H9 (cell line): ENCODE measurements around the gene SEMA4D. TPM values are rescaled to one million over a fixed set of nuclear protein-coding genes. Genes with fewer than 3 reads are reported as not detected.

Source experiments
- DNase-seq: peaks from one replicate; pipeline ENCODE4 v3.0.0-alpha.2; 2017
- H2AFZ ChIP-seq: one replicate; pipeline ENCODE4 v1.6.1; 2013; ENCODE audit warnings: mild to moderate bottlenecking, low read length, control low read depth, moderate library complexity
- H2AK5ac ChIP-seq: 2 replicates; pipeline ENCODE4 v1.6.1; 2013; ENCODE audit warnings: low read length, control low read depth, mixed read lengths; ENCODE audit not compliant: insufficient read length
- H2BK120ac ChIP-seq: one replicate; pipeline ENCODE4 v1.6.1; 2013; ENCODE audit warnings: low read depth, mild to moderate bottlenecking, low read length, control low read depth, inconsistent platforms; ENCODE audit not compliant: poor library complexity, severe bottlenecking
- H2BK12ac ChIP-seq: 2 replicates; pipeline ENCODE4 v1.6.1; 2013; ENCODE audit warnings: low read length, control low read depth, mixed read lengths, low read depth; ENCODE audit not compliant: insufficient read length
- H2BK15ac ChIP-seq: 2 replicates; pipeline ENCODE4 v1.6.1; 2013; ENCODE audit warnings: low read depth, low read length, control low read depth
- H2BK20ac ChIP-seq: one replicate; pipeline ENCODE4 v1.6.1; 2013; ENCODE audit warnings: low read depth, mild to moderate bottlenecking, low read length, control low read depth, inconsistent platforms; ENCODE audit not compliant: poor library complexity, severe bottlenecking
- H2BK5ac ChIP-seq: 2 replicates; pipeline ENCODE4 v1.6.1; 2013; ENCODE audit warnings: low read length, control low read depth, mixed read lengths; ENCODE audit not compliant: insufficient read length
- H3K14ac ChIP-seq: 2 replicates; pipeline ENCODE4 v1.6.1; 2013; ENCODE audit warnings: low read length, control low read depth; ENCODE audit not compliant: insufficient read depth
- H3K18ac ChIP-seq: 2 replicates; pipeline ENCODE4 v1.6.1; 2013; ENCODE audit warnings: low read depth, mild to moderate bottlenecking, mixed read lengths, low read length, control low read depth; ENCODE audit not compliant: insufficient read length
- H3K23ac ChIP-seq: 2 replicates; pipeline ENCODE4 v1.6.1; 2013; ENCODE audit warnings: low read length, control low read depth, mixed read lengths, low read depth; ENCODE audit not compliant: insufficient read length
- H3K23me2 ChIP-seq: 2 replicates; pipeline ENCODE4 v1.6.1; 2013; ENCODE audit warnings: low read depth, mild to moderate bottlenecking, mixed read lengths, low read length, control low read depth; ENCODE audit not compliant: insufficient read length, poor library complexity, severe bottlenecking
- H3K27ac ChIP-seq: 2 replicates; pipeline ENCODE4 v1.5.1; 2013; ENCODE audit warnings: low read length, control low read depth, mixed read lengths, low read depth; ENCODE audit not compliant: insufficient read length
- H3K27me3 ChIP-seq: 2 replicates; pipeline ENCODE4 v1.6.1; 2013; ENCODE audit warnings: low read length, control low read depth, inconsistent platforms; ENCODE audit not compliant: insufficient read depth
- H3K4ac ChIP-seq: 2 replicates; pipeline ENCODE4 v1.6.1; 2013; ENCODE audit warnings: low read depth, mild to moderate bottlenecking, control low read depth, inconsistent platforms, low read length, moderate library complexity
- H3K4me1 ChIP-seq: 2 replicates; pipeline ENCODE4 v1.6.1; 2013; ENCODE audit warnings: low read length, control low read depth, inconsistent platforms; ENCODE audit not compliant: insufficient read depth
- H3K4me2 ChIP-seq: 2 replicates; pipeline ENCODE4 v1.6.1; 2013; ENCODE audit warnings: low read length, control low read depth, mixed read lengths; ENCODE audit not compliant: insufficient read length, insufficient read depth
- H3K56ac ChIP-seq: 2 replicates; pipeline ENCODE4 v1.6.1; 2013; ENCODE audit warnings: low read depth, mild to moderate bottlenecking, mixed read lengths, low read length, control low read depth; ENCODE audit not compliant: insufficient read length
- H3K79me1 ChIP-seq: 2 replicates; pipeline ENCODE4 v1.6.1; 2013; ENCODE audit warnings: low read depth, mild to moderate bottlenecking, moderate library complexity, low read length, control low read depth, inconsistent platforms; ENCODE audit not compliant: insufficient read depth, poor library complexity, severe bottlenecking
- H3K79me2 ChIP-seq: 2 replicates; pipeline ENCODE4 v1.6.1; 2013; ENCODE audit warnings: low read length, control low read depth, inconsistent platforms; ENCODE audit not compliant: insufficient read depth
- H3K9ac ChIP-seq: 2 replicates; pipeline ENCODE4 v1.6.1; 2013; ENCODE audit warnings: low read length, control low read depth, mixed read lengths; ENCODE audit not compliant: insufficient read length; ENCODE audit errors: extremely low read depth
- H3K9me3 ChIP-seq: one replicate; pipeline ENCODE4 v1.6.1; 2013; ENCODE audit warnings: low read depth, low read length, inconsistent platforms; ENCODE audit not compliant: control insufficient read depth
- H3T11ph ChIP-seq: one replicate; pipeline ENCODE4 v1.6.1; 2013; ENCODE audit warnings: mild to moderate bottlenecking, low read length, control low read depth, inconsistent platforms
- H4K20me1 ChIP-seq: one replicate; pipeline ENCODE4 v1.6.1; 2013; ENCODE audit not compliant: control insufficient read depth, insufficient read length, insufficient read depth
- H4K5ac ChIP-seq: 2 replicates; pipeline ENCODE4 v1.6.1; 2013; ENCODE audit warnings: low read depth, mild to moderate bottlenecking, mixed read lengths, low read length, control low read depth; ENCODE audit not compliant: insufficient read length
- H4K8ac ChIP-seq: replicated peaks from 2 replicates; pipeline ENCODE4 v1.6.1; 2013; ENCODE audit warnings: low read length, control low read depth, mixed read lengths, low read depth; ENCODE audit not compliant: insufficient read length
- H4K91ac ChIP-seq: 2 replicates; pipeline ENCODE4 v1.6.1; 2013; ENCODE audit warnings: low read depth, mild to moderate bottlenecking, moderate library complexity, mixed read lengths, low read length, control low read depth; ENCODE audit not compliant: insufficient read length
- H3K27ac Mint-ChIP-seq, 3 experiments: 2 replicates in 2 of 3; 3 replicates in 1 of 3; pipeline ENCODE4 v1.8.0; 2020 to 2021; ENCODE audit warnings: mixed read lengths in 3 of 3, mild to moderate bottlenecking in 1 of 3, moderate library complexity in 1 of 3
- H3K27me3 Mint-ChIP-seq: 2 replicates; pipeline ENCODE4 v1.8.0; 2021; ENCODE audit warnings: low read depth, mild to moderate bottlenecking, moderate library complexity, mixed read lengths
- H3K36me3 Mint-ChIP-seq, 3 experiments: 2 replicates in 2 of 3; 3 replicates in 1 of 3; pipeline ENCODE4 v1.8.0; 2020 to 2021; ENCODE audit warnings: low read depth in 3 of 3, mixed read lengths in 3 of 3; ENCODE audit not compliant: insufficient read depth in 1 of 3
- H3K4me1 Mint-ChIP-seq, 2 experiments: 2 replicates each; pipeline ENCODE4 v1.8.0; 2020; ENCODE audit warnings: mixed read lengths in 2 of 2
- H3K4me3 Mint-ChIP-seq, 2 experiments: 2 replicates in 1 of 2; 3 replicates in 1 of 2; pipeline ENCODE4 v1.8.0; 2020 to 2021; ENCODE audit warnings: mild to moderate bottlenecking in 2 of 2, mixed read lengths in 2 of 2, moderate library complexity in 1 of 2
- H3K9me3 Mint-ChIP-seq, 2 experiments: 2 replicates in 1 of 2; 3 replicates in 1 of 2; pipeline ENCODE4 v1.8.0; 2020; ENCODE audit warnings: mild to moderate bottlenecking in 2 of 2, mixed read lengths in 2 of 2, moderate library complexity in 1 of 2
- WGBS: extraction: QIAGEN DNeasy Blood & Tissue Kit; methylation state at CpG from one replicate; pipeline ENCODE4 v1.1.7; 2013; ENCODE audit warnings: missing lambda C conversion rate, low lambda C conversion rate, mixed read lengths; ENCODE audit not compliant: insufficient read length; ENCODE audit errors: extremely low coverage; 5-methylcytosine and 5-hydroxymethylcytosine counted together
- microRNA-seq: library from miRNA; unstranded; fragments of <30 nt; microRNA quantifications from one replicate; pipeline ENCODE4, GENCODE V29; 2020; ENCODE audit warnings: borderline microRNAs expressed
- total RNA-seq: library from RNA; stranded (reverse); gene quantifications from 2 replicates; pipeline ENCODE4 v1.2.1, GENCODE V29; 2021
- TF ChIP-seq, protein P1 (sequence below): fragments of 200-600 bp; sonication (generic); conservative IDR thresholded peaks from 3 replicates; pipeline ENCODE4 v1.8.0; 2021; ENCODE audit warnings: antibody characterized with exemption, mild to moderate bottlenecking

SEMA4D gene
- total RNA-seq, 1 experiment from 2014 or later = 47.2 TPM

DNA sequence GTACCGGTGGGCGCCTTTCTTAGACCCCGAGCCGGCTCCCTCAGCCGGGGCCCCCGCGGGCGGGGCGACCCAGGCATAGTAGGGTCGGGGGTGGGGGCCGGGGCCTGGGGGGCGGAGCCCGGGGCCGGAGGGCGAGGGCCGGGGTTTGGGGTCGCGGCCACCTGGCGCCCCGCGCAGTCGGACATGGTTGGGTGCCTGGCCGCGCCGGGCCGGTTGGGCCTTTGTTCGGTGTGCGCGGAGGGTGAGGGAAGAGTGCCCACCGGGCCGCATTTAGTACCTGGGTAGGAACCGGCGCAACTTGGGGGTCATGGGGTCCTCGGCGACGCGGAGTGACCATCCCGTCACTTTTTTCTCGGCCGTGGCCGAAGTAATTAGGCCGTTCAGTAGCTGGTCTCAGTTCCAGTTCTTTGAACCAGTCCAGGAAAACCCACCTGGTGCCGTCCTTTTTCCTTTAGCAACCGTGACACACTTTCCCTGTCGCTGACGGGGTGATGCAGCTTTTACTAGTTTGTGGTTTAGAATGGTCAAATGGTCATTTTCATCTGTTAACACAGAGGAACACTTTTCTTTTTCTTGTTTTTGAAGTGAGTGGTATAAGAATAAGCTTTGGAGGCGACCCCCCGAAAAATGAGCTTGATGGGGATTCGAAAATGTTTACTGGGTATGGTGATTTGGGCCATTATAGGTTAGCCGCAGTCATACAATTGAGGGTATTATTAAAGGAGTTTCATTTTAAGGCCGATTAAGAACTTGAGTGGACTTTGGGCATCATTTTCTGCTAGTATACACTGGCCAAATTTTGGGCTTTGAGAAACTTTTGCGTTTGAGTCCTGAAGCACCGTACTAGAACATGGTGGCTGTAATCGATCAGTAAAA, 186.3 kb downstream of the SEMA4D start:
- Histone ChIP-seq H2BK5ac (no peak overlapping the region), H4K91ac (no peak overlapping the region), H2AFZ (no peak overlapping the region), H3K79me2 (peaks cover 38% of the 10 kb centered on the region; the same call in 1 of the 2 replicates), H3T11ph (no peak overlapping the region), H4K5ac (no peak overlapping the region), H3K23me2 (no peaks in the 10 kb centered on the region), H3K23ac (no peak overlapping the region), H4K20me1 (no peaks in the 10 kb centered on the region), H2BK15ac (no peak overlapping the region), H3K18ac (peak overlapping the region; percentile 69), H3K56ac (no peak overlapping the region), H2BK120ac (no peak overlapping the region), H3K9ac (peak overlapping the region; percentile 85), H3K4me1 (no peaks in the 10 kb centered on the region), H3K9me3 (no peaks in the 10 kb centered on the region), H2AK5ac (no peak overlapping the region), H2BK12ac (no peak overlapping the region), H3K27me3 (no peaks in the 10 kb centered on the region), H4K8ac (no peak overlapping the region), H2BK20ac (no peak overlapping the region), H3K79me1 (no peaks in the 10 kb centered on the region), H3K4me2 (peak overlapping the region; percentile 84), H3K14ac (peak overlapping the region; percentile 83; the same call in 1 of the 2 replicates), H3K4ac (no peak overlapping the region), H3K27ac (no peak overlapping the region)
- Mint-ChIP-seq H3K36me3 (peaks cover 30 to 45% (median 41%) of the 10 kb centered on the region in 3 experiments), H3K27ac (peak overlapping the region; percentile 95 to 99 (median 98)), H3K9me3 (no peaks in the 10 kb centered on the region; a peak in 1 of 5 replicates), H3K27me3 (peaks cover 4% of the 10 kb centered on the region; the same call in 1 of the 2 replicates), H3K4me3 (peak overlapping the region; percentile 90 to 96), H3K4me1 (peaks cover 30 to 36% of the 10 kb centered on the region in 2 experiments)
- no peak for DNase-seq
- no CpG with 5 or more reads among the region's 54 CpGs for WGBS
- TF ChIP-seq, protein P1, sequence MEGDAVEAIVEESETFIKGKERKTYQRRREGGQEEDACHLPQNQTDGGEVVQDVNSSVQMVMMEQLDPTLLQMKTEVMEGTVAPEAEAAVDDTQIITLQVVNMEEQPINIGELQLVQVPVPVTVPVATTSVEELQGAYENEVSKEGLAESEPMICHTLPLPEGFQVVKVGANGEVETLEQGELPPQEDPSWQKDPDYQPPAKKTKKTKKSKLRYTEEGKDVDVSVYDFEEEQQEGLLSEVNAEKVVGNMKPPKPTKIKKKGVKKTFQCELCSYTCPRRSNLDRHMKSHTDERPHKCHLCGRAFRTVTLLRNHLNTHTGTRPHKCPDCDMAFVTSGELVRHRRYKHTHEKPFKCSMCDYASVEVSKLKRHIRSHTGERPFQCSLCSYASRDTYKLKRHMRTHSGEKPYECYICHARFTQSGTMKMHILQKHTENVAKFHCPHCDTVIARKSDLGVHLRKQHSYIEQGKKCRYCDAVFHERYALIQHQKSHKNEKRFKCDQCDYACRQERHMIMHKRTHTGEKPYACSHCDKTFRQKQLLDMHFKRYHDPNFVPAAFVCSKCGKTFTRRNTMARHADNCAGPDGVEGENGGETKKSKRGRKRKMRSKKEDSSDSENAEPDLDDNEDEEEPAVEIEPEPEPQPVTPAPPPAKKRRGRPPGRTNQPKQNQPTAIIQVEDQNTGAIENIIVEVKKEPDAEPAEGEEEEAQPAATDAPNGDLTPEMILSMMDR = no peak

Small RNA genes within 50 kb of the gene (microRNA-seq; reads per million reads assigned to microRNA genes)
- not detected for gene MIR3153

Other genes with a start within 250 kb of the SEMA4D start
- 210 and 211 TPM in 2 replicates for gene CKS2, start 186.9 kb downstream of the SEMA4D start, total RNA-seq
- gene SECISBP2, start 179.6 kb downstream of the SEMA4D start, total RNA-seq = 58.2 and 62.7 TPM in 2 replicates
- 6.8 and 7.7 TPM in 2 replicates for gene GADD45G, start 106.9 kb upstream of the SEMA4D start, total RNA-seq